ENCODE results near the gene GLTPD2. TPM values are rescaled to one million over a fixed set of nuclear protein-coding genes. Genes with fewer than 3 reads are reported as not detected.

Gene GLTPD2
- total RNA-seq, 2 donors from 2014 or later, result 0.88 to 1.6 TPM

DNA sequence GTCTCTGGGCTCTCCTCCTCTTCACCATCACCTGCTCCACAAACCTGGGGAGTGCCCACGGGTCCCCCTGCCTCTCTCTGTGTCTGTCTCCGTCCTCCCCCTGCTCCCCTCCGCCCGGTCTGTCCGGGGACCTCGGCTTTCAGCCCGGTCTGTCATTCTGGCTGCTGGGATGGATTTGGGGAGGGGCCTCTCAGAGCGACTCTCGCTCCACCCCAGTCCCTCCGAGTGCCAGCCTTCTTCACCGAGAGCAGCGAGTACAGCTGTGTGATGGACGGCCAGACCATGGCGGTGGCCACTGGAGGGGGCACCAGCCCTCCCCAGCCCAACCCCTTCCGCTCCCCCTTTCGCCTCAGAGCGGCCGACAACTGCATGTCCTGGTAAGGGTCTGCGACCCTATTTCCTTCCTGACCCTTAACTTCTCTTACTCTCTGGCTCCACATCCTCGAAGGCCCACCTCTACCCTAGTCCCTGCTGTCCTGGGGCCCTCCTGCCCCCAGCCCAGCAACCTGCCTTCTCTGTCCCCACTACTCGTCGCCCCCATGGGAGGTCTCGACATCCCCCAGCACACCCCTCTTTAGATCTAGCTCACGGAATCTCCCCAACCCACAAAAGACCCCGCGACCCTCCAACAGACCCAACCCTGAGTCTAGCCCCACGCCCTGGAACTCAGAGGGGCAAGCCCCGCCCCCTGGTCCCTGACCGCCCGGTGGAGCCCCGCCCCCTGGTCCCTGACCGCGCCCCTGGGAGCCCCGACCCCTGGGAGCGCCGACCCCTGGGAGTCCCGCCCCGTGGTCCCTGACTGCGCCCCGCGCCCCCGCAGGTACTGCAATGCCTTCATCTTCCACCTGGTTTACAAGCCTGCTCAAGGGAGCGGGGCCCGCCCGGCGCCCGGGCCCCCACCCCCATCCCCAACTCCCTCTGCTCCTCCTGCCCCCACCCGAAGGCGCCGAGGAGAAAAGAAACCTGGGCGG lies 43.5 kb upstream of the GLTPD2 start:
- Mint-ChIP-seq H3K9me3 (no peaks in the 10 kb centered on the region), H3K27me3 (ENCODE audit: insufficient read depth) (peaks cover 63% of the 10 kb centered on the region), H3K4me3 (peak overlapping the region; percentile 61), H3K4me1 (peaks cover 3% of the 10 kb centered on the region), H3K27ac (no peak overlapping the region), H3K36me3 (ENCODE audit: low read depth) (no peaks in the 10 kb centered on the region)
- H3K4me1 ChIP-seq (ENCODE audit: control insufficient read depth, insufficient read depth, low read length), result no peaks in the 10 kb centered on the region
- no peak overlapping the region for H3K9ac ChIP-seq (ENCODE audit: extremely low read depth, low read length, poor library complexity, severe bottlenecking)
- peaks cover 62% of the 10 kb centered on the region for H3K27me3 ChIP-seq (ENCODE audit: control insufficient read depth, insufficient read depth, low read length, poor library complexity, severe bottlenecking)
- 10 to 14% methylated on average over 14 to 50 of the region's 51 CpGs for WGBS, 2 experiments (ENCODE audit: insufficient coverage in 1 of 2, insufficient read length in 1 of 2)
- TF ChIP-seq, protein P1, sequence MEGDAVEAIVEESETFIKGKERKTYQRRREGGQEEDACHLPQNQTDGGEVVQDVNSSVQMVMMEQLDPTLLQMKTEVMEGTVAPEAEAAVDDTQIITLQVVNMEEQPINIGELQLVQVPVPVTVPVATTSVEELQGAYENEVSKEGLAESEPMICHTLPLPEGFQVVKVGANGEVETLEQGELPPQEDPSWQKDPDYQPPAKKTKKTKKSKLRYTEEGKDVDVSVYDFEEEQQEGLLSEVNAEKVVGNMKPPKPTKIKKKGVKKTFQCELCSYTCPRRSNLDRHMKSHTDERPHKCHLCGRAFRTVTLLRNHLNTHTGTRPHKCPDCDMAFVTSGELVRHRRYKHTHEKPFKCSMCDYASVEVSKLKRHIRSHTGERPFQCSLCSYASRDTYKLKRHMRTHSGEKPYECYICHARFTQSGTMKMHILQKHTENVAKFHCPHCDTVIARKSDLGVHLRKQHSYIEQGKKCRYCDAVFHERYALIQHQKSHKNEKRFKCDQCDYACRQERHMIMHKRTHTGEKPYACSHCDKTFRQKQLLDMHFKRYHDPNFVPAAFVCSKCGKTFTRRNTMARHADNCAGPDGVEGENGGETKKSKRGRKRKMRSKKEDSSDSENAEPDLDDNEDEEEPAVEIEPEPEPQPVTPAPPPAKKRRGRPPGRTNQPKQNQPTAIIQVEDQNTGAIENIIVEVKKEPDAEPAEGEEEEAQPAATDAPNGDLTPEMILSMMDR (conservative IDR thresholded peaks at IDR 0.05), result peak; percentile 38
- H3K4me3 ChIP-seq (ENCODE audit: low read length), result peak overlapping the region; percentile 69
- no peaks in the 10 kb centered on the region for H3K36me3 ChIP-seq (ENCODE audit: control insufficient read depth, insufficient read depth, low read length)
- H3K9me3 ChIP-seq (ENCODE audit: control insufficient read depth, low read length), result no peaks in the 10 kb centered on the region
- peak; percentile 92 for DNase-seq
- no peak overlapping the region for H3K27ac ChIP-seq (ENCODE audit: low read depth, low read length)

DNA sequence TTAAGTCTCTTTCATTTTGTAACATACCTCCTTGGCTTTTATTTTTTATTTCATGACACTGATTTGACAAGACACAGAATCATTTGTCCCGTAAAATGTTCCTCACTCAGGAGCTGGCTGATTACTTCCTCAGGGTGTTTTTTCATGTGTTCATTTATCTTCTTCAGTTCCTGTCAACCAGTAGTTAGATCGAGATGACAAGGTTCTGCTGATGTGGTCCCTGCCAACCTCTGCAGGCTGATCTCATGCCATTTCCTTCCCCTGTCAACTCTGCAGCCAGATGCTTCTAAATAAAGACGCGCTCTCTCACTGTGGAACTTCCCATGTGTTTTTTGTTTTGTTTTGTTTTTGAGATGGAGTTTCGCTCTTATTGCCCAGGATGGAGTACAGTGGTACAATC lies 40.9 kb upstream of the GLTPD2 start:
- peaks cover 3% of the 10 kb centered on the region for H3K4me1 Mint-ChIP-seq
- no peaks in the 10 kb centered on the region for H3K36me3 Mint-ChIP-seq (ENCODE audit: low read depth)
- Histone ChIP-seq H3K9ac (ENCODE audit: extremely low read depth, low read length, poor library complexity, severe bottlenecking) (no peak overlapping the region), H3K4me1 (ENCODE audit: control insufficient read depth, insufficient read depth, low read length) (no peaks in the 10 kb centered on the region), H3K9me3 (ENCODE audit: control insufficient read depth, low read length) (no peaks in the 10 kb centered on the region), H3K27ac (ENCODE audit: low read depth, low read length) (no peak overlapping the region), H3K4me3 (ENCODE audit: low read length) (no peak overlapping the region), H3K36me3 (ENCODE audit: control insufficient read depth, insufficient read depth, low read length) (no peaks in the 10 kb centered on the region), H3K27me3 (ENCODE audit: control insufficient read depth, insufficient read depth, low read length, poor library complexity, severe bottlenecking) (peaks cover 40% of the 10 kb centered on the region)
- WGBS, 2 experiments (ENCODE audit: insufficient coverage in 1 of 2, insufficient read length in 1 of 2), result 88 to 97% methylated on average over 3 to 5 of the region's 5 CpGs
- DNase-seq, result no peak
- TF ChIP-seq, protein P1 (conservative IDR thresholded peaks at IDR 0.05), result no peak
- H3K4me3 Mint-ChIP-seq, result no peak overlapping the region
- peaks cover 44% of the 10 kb centered on the region for H3K27me3 Mint-ChIP-seq (ENCODE audit: insufficient read depth)
- no peak overlapping the region for H3K27ac Mint-ChIP-seq
- H3K9me3 Mint-ChIP-seq, result no peaks in the 10 kb centered on the region

DNA sequence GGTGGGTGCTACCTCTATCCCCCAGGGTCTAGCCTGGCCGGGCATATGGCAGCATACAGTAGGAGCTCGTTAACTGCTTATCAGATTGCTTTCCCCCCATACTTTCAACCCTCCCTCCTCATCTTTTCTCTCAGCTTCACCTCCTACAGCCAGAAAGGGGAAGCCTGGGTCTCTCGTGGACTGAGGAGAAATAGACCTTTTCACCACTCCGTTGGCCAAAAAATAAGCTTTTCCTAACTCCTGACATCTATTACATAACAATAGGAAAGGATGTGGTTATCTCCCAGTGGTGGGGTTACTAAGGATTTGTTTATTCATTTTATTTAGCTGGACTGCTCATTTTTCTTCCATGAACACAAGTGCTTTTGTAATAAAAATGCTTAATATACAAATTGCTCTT lies 40.1 kb upstream of the GLTPD2 start:
- Histone ChIP-seq H3K4me3 (ENCODE audit: low read length) (no peak overlapping the region), H3K27ac (ENCODE audit: low read depth, low read length) (no peak overlapping the region), H3K4me1 (ENCODE audit: control insufficient read depth, insufficient read depth, low read length) (no peaks in the 10 kb centered on the region), H3K27me3 (ENCODE audit: control insufficient read depth, insufficient read depth, low read length, poor library complexity, severe bottlenecking) (peaks cover 32% of the 10 kb centered on the region), H3K9ac (ENCODE audit: extremely low read depth, low read length, poor library complexity, severe bottlenecking) (no peak overlapping the region), H3K9me3 (ENCODE audit: control insufficient read depth, low read length) (no peaks in the 10 kb centered on the region), H3K36me3 (ENCODE audit: control insufficient read depth, insufficient read depth, low read length) (no peaks in the 10 kb centered on the region)
- H3K27ac Mint-ChIP-seq, result no peak overlapping the region
- H3K4me3 Mint-ChIP-seq, result no peak overlapping the region
- no peak for DNase-seq
- TF ChIP-seq, protein P1 (conservative IDR thresholded peaks at IDR 0.05), result no peak
- WGBS, 2 experiments (ENCODE audit: insufficient coverage in 1 of 2, insufficient read length in 1 of 2), result 77% methylated on average over 2 to 3 of the region's 4 CpGs
- no peaks in the 10 kb centered on the region for H3K9me3 Mint-ChIP-seq
- no peaks in the 10 kb centered on the region for H3K36me3 Mint-ChIP-seq (ENCODE audit: low read depth)
- peaks cover 3% of the 10 kb centered on the region for H3K4me1 Mint-ChIP-seq
- H3K27me3 Mint-ChIP-seq (ENCODE audit: insufficient read depth), result peaks cover 39% of the 10 kb centered on the region

Measured in endodermal cell (in vitro differentiated cells).